ENCODE measurements around the gene HOXC12.

- TF ChIP-seq CTCF (conservative IDR thresholded peaks at IDR 0.05) (no peak), ZFX (IDR thresholded peaks at IDR 0.05) (no peak)
Observed at GRCh38 chr12:53950437-53950773, 4.3 kb upstream of the HOXC12 start.
